Activated CD4-positive, alpha-beta T cell treated with anti-CD3 and anti-CD28 coated beads, Interleukin-2, amount 10 ng/mL, durations not matched to agents 7 days and 5 days (primary cell): ENCODE measurements around the gene LUC7L2. TPM values are rescaled to one million over a fixed set of nuclear protein-coding genes. Genes with fewer than 3 reads are reported as not detected.

ENCODE experiments used
- CTCF ChIA-PET: fragments of 350-600 bp; sonication (Branson Sonifier 250); formaldehyde crosslinking; loops from one replicate; lab custom pipeline; 2021; ENCODE audit warnings: antibody characterized with exemption; lab: Charles Lee
- POLR2A ChIA-PET: fragments of 350-600 bp; sonication (Branson Sonifier 250); formaldehyde crosslinking; loops from one replicate; lab custom pipeline; 2021; ENCODE audit warnings: antibody characterized with exemption; lab: Charles Lee
- DNase-seq: peaks from one replicate; pipeline ENCODE4 v3.0.0-alpha.2; 2020
- H3K27ac Mint-ChIP-seq: one replicate; pipeline ENCODE4 v1.8.0; 2021; ENCODE audit warnings: mild to moderate bottlenecking, moderate library complexity, mixed read lengths
- H3K27me3 Mint-ChIP-seq: one replicate; pipeline ENCODE4 v1.8.0; 2021; ENCODE audit warnings: mixed read lengths
- H3K36me3 Mint-ChIP-seq: one replicate; pipeline ENCODE4 v1.8.0; 2021; ENCODE audit warnings: low read depth, mixed read lengths
- H3K4me1 Mint-ChIP-seq: one replicate; pipeline ENCODE4 v1.8.0; 2021; ENCODE audit warnings: mixed read lengths
- H3K4me3 Mint-ChIP-seq: one replicate; pipeline ENCODE4 v1.8.0; 2021; ENCODE audit warnings: mild to moderate bottlenecking, moderate library complexity, mixed read lengths
- H3K9me3 Mint-ChIP-seq: one replicate; pipeline ENCODE4 v1.8.0; 2021; ENCODE audit warnings: mixed read lengths
- total RNA-seq, 2 experiments: library from RNA; stranded (reverse); gene quantifications; one replicate each; pipeline ENCODE4 v1.2.3, GENCODE V29; 2021

Gene LUC7L2
- total RNA-seq, 2 experiments from 2014 or later = 121 to 130 TPM

GRCh38 chr7:139431459-139431858, 71.8 kb downstream of the LUC7L2 start:
- CTCF ChIA-PET = interaction anchor here (0.6 to 1.9 kb wide), 6 partner anchors 10 to 91 kb away, joined by 3 to 5 read pairs (median 3); no protein-coding TSS in a partner anchor
- POLR2A ChIA-PET = no interaction called here
- Mint-ChIP-seq H3K4me3 (no peak overlapping the region), H3K4me1 (peaks cover 10% of the 10 kb centered on the region), H3K36me3 (peaks cover 5% of the 10 kb centered on the region), H3K27ac (no peak overlapping the region), H3K9me3 (no peaks in the 10 kb centered on the region), H3K27me3 (no peaks in the 10 kb centered on the region)
- no peak for DNase-seq

- ChIA-PET POLR2A (no interaction called here), CTCF (interaction anchor here (1.1 kb wide), 1 partner anchor 8 kb away, joined by 10 read pairs; no protein-coding TSS in a partner anchor)
- Mint-ChIP-seq H3K27ac (no peak overlapping the region), H3K27me3 (no peaks in the 10 kb centered on the region), H3K4me1 (peaks cover 10% of the 10 kb centered on the region), H3K4me3 (no peak overlapping the region), H3K36me3 (no peaks in the 10 kb centered on the region), H3K9me3 (no peaks in the 10 kb centered on the region)
- no peak for DNase-seq
These were observed 77.1 kb downstream of the LUC7L2 start for GRCh38 chr7:139436806-139437205.

DNA sequence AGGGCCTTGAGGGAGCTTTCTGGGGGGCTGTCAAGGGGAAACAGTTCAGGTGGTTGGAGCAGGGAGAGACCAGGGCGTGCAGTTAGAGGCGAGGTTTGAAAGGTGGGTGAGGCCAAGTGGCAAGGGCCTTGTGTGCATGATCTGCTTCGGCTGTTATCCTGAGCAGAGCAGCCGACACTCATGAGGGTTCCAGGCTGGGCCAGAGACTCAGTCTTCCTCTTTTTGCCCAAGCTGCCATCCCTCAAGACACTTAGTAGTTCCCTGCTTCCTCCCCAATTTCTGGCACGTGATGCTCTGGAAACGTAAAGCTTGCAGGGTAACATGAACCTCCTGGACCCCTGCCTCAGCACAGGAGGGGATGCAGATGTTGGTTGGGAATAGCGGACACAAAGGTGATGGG, 79.7 kb downstream of the LUC7L2 start:
- DNase-seq = no peak
- Mint-ChIP-seq H3K4me1 (peaks cover 6% of the 10 kb centered on the region), H3K27me3 (no peaks in the 10 kb centered on the region), H3K36me3 (no peaks in the 10 kb centered on the region), H3K27ac (no peak overlapping the region), H3K9me3 (no peaks in the 10 kb centered on the region), H3K4me3 (no peak overlapping the region)
- CTCF ChIA-PET = interaction anchor here (0.6 kb wide), 1 partner anchor 10 kb away, joined by 5 read pairs; no protein-coding TSS in a partner anchor
- POLR2A ChIA-PET = no interaction called here

DNA sequence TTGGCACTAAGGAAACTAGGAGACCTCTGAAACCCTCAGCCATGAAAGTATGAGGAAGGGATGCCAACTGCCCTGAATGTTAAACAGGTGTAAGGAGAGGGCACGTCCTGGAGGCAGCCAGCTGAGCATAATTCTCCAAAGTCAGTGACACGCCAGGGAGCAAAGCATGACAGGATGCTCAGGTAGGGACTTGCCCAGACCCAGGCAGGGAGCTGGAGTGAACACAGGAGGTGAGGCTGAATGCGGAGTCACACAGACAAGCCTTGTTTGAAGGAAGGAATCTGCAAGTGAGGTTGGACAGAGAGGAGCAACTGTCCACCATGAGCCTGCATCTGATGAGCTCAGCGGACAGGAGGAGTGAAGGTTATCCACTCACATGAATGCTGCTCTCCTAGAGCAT, 82.3 kb downstream of the LUC7L2 start:
- H3K4me1 Mint-ChIP-seq = peaks cover 2% of the 10 kb centered on the region
- H3K9me3 Mint-ChIP-seq = no peaks in the 10 kb centered on the region
- no peak for DNase-seq
- no peak overlapping the region for H3K4me3 Mint-ChIP-seq
- POLR2A ChIA-PET = no interaction called here
- CTCF ChIA-PET = interaction anchor here (0.6 kb wide), 1 partner anchor 1627 kb away, joined by 4 read pairs; no protein-coding TSS in a partner anchor
- H3K27ac Mint-ChIP-seq = no peak overlapping the region
- no peaks in the 10 kb centered on the region for H3K36me3 Mint-ChIP-seq
- H3K27me3 Mint-ChIP-seq = no peaks in the 10 kb centered on the region

GRCh38 chr7:139446051-139446890, 86.6 kb downstream of the LUC7L2 start:
- ChIA-PET CTCF (interaction anchor here (0.9 to 1.3 kb wide), 2 partner anchors 12 to 53 kb away, joined by 3 to 4 read pairs; no protein-coding TSS in a partner anchor), POLR2A (no interaction called here)
- DNase-seq = no peak
- H3K4me3 Mint-ChIP-seq = no peak overlapping the region
- no peak overlapping the region for H3K27ac Mint-ChIP-seq
- no peaks in the 10 kb centered on the region for H3K36me3 Mint-ChIP-seq
- H3K4me1 Mint-ChIP-seq = peaks cover 2% of the 10 kb centered on the region
- H3K9me3 Mint-ChIP-seq = no peaks in the 10 kb centered on the region
- H3K27me3 Mint-ChIP-seq = no peaks in the 10 kb centered on the region

DNA sequence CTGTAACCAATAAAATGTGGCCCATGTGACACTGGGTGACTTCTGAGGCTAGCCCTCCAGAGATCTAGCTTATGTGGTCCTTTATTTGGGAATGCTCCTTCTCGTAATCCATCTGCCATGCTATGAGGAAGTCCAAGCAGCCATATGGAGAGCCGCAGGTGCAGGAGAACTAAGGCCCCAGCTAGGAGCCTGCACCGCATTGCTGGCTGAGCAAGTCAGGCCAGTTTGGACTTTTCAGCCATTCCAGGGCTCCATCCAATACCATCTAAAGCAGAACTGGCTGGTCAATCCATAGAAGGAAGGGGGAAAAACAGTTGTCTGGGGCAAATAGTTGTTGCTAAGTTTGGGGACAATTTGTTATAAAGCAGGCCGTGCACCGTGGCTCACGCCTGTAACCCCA, 91.2 kb downstream of the LUC7L2 start:
- ChIA-PET CTCF (interaction anchor here (0.9 to 1.5 kb wide), 2 partner anchors 16 to 107 kb away, joined by 3 to 5 read pairs; no protein-coding TSS in a partner anchor), POLR2A (no interaction called here)
- Mint-ChIP-seq H3K27me3 (no peaks in the 10 kb centered on the region), H3K9me3 (no peaks in the 10 kb centered on the region), H3K27ac (no peak overlapping the region), H3K36me3 (no peaks in the 10 kb centered on the region), H3K4me1 (no peaks in the 10 kb centered on the region), H3K4me3 (no peak overlapping the region)
- DNase-seq = no peak

DNA sequence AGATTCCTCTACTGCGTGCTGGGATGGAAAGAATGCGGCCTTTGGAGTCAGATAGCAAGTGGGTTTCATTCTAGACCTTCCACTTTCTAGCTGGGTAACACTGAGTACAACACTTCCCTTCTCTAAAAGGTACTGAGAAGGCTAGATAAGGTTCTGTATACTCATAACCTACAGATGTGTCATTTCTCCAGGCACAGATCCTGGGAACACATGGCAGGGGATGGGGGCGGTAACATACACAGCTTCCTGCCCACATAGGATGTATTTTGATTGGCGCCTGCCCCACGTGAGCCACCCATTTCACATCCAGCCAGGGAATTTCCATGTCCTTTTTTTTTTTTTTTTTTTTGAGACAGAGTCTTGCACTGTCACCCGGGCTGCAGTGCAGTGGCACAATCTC, 91.9 kb downstream of the LUC7L2 start:
- H3K9me3 Mint-ChIP-seq = no peaks in the 10 kb centered on the region
- CTCF ChIA-PET = interaction anchor here (0.9 to 1.5 kb wide), 2 partner anchors 17 to 106 kb away, joined by 3 to 5 read pairs; no protein-coding TSS in a partner anchor
- no peak overlapping the region for H3K27ac Mint-ChIP-seq
- no peak for DNase-seq
- no peaks in the 10 kb centered on the region for H3K36me3 Mint-ChIP-seq
- H3K4me1 Mint-ChIP-seq = no peaks in the 10 kb centered on the region
- H3K4me3 Mint-ChIP-seq = no peak overlapping the region
- no peaks in the 10 kb centered on the region for H3K27me3 Mint-ChIP-seq
- POLR2A ChIA-PET = no interaction called here

GRCh38 chr7:139452958-139453672, 93.4 kb downstream of the LUC7L2 start:
- H3K4me3 Mint-ChIP-seq = no peak overlapping the region
- no peak for DNase-seq
- no peaks in the 10 kb centered on the region for H3K27me3 Mint-ChIP-seq
- no peak overlapping the region for H3K27ac Mint-ChIP-seq
- H3K36me3 Mint-ChIP-seq = no peaks in the 10 kb centered on the region
- POLR2A ChIA-PET = interaction anchor here (0.6 kb wide), 1 partner anchor 591 kb away, joined by 3 read pairs; no protein-coding TSS in a partner anchor
- CTCF ChIA-PET = interaction anchor here (0.6 to 1.4 kb wide), 2 partner anchors 19 to 20 kb away, joined by 3 read pairs; no protein-coding TSS in a partner anchor
- H3K9me3 Mint-ChIP-seq = no peaks in the 10 kb centered on the region
- H3K4me1 Mint-ChIP-seq = no peaks in the 10 kb centered on the region

GRCh38 chr7:139453673-139454321, 94.1 kb downstream of the LUC7L2 start:
- Mint-ChIP-seq H3K27me3 (no peaks in the 10 kb centered on the region), H3K27ac (no peak overlapping the region), H3K4me1 (no peaks in the 10 kb centered on the region), H3K4me3 (no peak overlapping the region), H3K36me3 (no peaks in the 10 kb centered on the region), H3K9me3 (no peaks in the 10 kb centered on the region)
- ChIA-PET POLR2A (no interaction called here), CTCF (interaction anchor here (0.5 to 1.4 kb wide), 3 partner anchors 19 to 1483 kb away, joined by 3 read pairs; no protein-coding TSS in a partner anchor)
- no peak for DNase-seq

DNA sequence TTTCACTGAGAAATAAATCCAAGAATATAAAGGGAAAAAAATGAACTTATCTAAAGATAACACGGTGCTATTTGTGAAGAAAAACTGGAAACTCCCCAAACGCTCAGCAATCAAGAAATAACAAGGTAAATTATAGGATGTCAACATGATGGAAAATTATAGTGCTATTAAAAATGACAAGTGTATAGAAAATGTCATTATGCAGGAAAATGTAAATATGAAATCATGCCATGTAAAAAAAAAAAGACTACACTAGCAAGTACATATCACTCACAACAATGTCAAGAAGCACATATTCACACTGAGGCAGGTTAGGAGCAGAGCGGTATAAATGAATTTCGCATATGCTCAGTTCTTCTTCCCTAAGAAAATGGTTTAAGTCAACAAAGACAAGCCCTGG, 96.1 kb downstream of the LUC7L2 start:
- H3K4me1 Mint-ChIP-seq = no peaks in the 10 kb centered on the region
- H3K4me3 Mint-ChIP-seq = no peak overlapping the region
- CTCF ChIA-PET = no interaction called here
- no peak for DNase-seq
- no peaks in the 10 kb centered on the region for H3K9me3 Mint-ChIP-seq
- no peaks in the 10 kb centered on the region for H3K27me3 Mint-ChIP-seq
- POLR2A ChIA-PET = no interaction called here
- no peaks in the 10 kb centered on the region for H3K36me3 Mint-ChIP-seq
- H3K27ac Mint-ChIP-seq = no peak overlapping the region

DNA sequence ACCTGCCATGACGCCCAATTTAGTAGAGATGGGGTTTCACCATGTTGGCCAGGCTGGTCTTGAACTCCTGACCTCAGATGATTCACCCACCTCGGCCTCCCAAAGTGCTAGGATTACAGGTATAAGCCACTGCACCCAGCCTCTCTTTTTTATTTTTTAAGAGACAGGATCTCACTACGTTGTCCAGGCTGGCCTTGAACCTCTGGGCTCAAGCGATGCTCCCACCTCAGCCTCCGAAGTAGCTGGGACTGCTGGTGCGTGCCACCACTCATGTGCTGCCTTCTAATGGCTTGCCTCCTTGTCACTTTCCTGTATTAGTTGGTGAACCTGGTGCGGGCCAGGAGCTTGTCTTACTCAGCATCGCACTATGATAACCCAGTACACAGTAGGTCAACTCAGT, 96.8 kb downstream of the LUC7L2 start:
- no peak for DNase-seq
- Mint-ChIP-seq H3K4me3 (no peak overlapping the region), H3K36me3 (no peaks in the 10 kb centered on the region), H3K27me3 (no peaks in the 10 kb centered on the region), H3K4me1 (no peaks in the 10 kb centered on the region), H3K27ac (no peak overlapping the region), H3K9me3 (no peaks in the 10 kb centered on the region)
- POLR2A ChIA-PET = no interaction called here
- CTCF ChIA-PET = interaction anchor here (0.6 to 1.1 kb wide), 3 partner anchors 9 to 1682 kb away, joined by 3 to 4 read pairs (median 3); no protein-coding TSS in a partner anchor

DNA sequence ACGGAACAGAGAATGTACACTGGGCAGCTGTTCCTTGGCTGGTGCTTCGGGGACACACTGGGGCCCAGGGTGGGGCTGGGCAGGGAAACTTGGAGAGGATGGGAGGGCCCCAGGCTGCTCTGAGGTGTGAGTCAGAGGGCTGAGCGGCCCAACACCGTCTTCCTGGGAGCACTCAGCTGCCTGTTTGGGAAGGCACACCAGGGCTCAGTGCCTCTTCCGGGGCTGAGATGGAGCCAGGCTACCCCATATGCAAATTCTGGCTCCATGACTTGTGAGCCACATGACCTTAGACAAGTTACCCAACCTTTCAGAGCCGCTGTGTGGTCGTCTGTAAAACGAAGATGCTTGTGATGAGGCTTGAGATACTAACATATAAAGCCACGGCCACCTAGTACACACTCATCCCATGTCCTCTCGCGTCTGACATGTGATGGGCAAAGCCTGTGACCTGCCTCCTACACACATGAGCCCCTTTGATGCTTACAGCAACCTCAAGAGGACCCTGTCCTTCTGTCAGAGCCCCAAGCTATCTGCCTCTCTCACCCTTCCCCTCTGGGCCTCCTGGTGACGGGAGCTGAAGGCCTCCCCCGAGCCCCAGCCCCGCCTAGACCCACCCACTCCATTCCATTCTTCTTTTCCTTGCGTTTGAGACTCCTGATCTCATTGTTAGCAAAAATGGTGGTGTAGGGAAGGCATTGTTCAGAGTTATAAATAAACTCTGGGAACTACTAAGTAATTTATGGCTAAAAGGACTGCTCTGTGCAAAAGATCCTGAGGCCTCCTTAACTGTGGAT, 97.7 kb downstream of the LUC7L2 start:
- Mint-ChIP-seq H3K9me3 (no peaks in the 10 kb centered on the region), H3K4me1 (no peaks in the 10 kb centered on the region), H3K27ac (no peak overlapping the region), H3K36me3 (no peaks in the 10 kb centered on the region), H3K27me3 (no peaks in the 10 kb centered on the region), H3K4me3 (no peak overlapping the region)
- POLR2A ChIA-PET = no interaction called here
- no peak for DNase-seq
- CTCF ChIA-PET = interaction anchor here (0.9 to 1.1 kb wide), 2 partner anchors 8 to 23 kb away, joined by 3 to 4 read pairs; no protein-coding TSS in a partner anchor
